LHCN-M2 (cell line): ENCODE results near the gene CLDN7. TPM values are rescaled to one million over a fixed set of nuclear protein-coding genes. Genes with fewer than 3 reads are reported as not detected.

Experiments
- total RNA-seq: library from RNA; depleted of rRNA; stranded (reverse); fragments of >200 nt; gene quantifications from 2 replicates; pipeline ENCODE4 v1.2.3, GENCODE V29; 2014; rRNA removed

CLDN7 gene
- total RNA-seq, 1 experiment from 2014 or later, result not detected

Other genes with a start within 250 kb of the CLDN7 start
- gene RNASEK, start 249.9 kb downstream of the CLDN7 start, total RNA-seq, result 161 and 204 TPM in 2 replicates
- gene BCL6B, start 239.4 kb downstream of the CLDN7 start, total RNA-seq, result not detected in 2 replicates
- 0.63 TPM in 1 of 2 replicates, not detected in the other for gene SLC16A13, start 226.5 kb downstream of the CLDN7 start, total RNA-seq
- gene SLC16A11, start 218.4 kb downstream of the CLDN7 start, total RNA-seq, result 0.11 TPM in 1 of 2 replicates, not detected in the other
- not detected in 2 replicates for gene CLEC10A, start 182.2 kb downstream of the CLDN7 start, total RNA-seq
- gene ASGR2, start 147.7 kb downstream of the CLDN7 start, total RNA-seq, result not detected in 2 replicates
- 0.29 and 1.4 TPM in 2 replicates for gene ASGR1, start 83.1 kb downstream of the CLDN7 start, total RNA-seq
- gene DLG4, start 42.6 kb downstream of the CLDN7 start, total RNA-seq, result 16.6 and 17.3 TPM in 2 replicates
- gene ACADVL, start 42.5 kb downstream of the CLDN7 start, total RNA-seq, result 485 and 564 TPM in 2 replicates
- gene DVL2, start 28.0 kb downstream of the CLDN7 start, total RNA-seq, result 64.8 and 71.4 TPM in 2 replicates
- gene PHF23, start 23.0 kb downstream of the CLDN7 start, total RNA-seq, result 54.7 and 56.4 TPM in 2 replicates
- gene GABARAP, start 20.0 kb downstream of the CLDN7 start, total RNA-seq, result 161 and 171 TPM in 2 replicates
- gene CTDNEP1, start 10.7 kb downstream of the CLDN7 start, total RNA-seq, result 59.1 and 65.5 TPM in 2 replicates
- gene ELP5, start 10.3 kb downstream of the CLDN7 start, total RNA-seq, result 52.6 and 58.2 TPM in 2 replicates
- 0.11 TPM in 1 of 2 replicates, not detected in the other for gene SLC2A4, start 19.2 kb upstream of the CLDN7 start, total RNA-seq
- not detected in 2 replicates for gene YBX2, start 32.2 kb upstream of the CLDN7 start, total RNA-seq
- gene EIF5A, start 45.1 kb upstream of the CLDN7 start, total RNA-seq, result 968 and 1,043 TPM in 2 replicates
- gene GPS2, start 52.9 kb upstream of the CLDN7 start, total RNA-seq, result 98.7 and 119 TPM in 2 replicates
- gene NEURL4, start 66.9 kb upstream of the CLDN7 start, total RNA-seq, result 15.1 and 15.7 TPM in 2 replicates
- gene ACAP1, start 74.1 kb upstream of the CLDN7 start, total RNA-seq, result 1.5 TPM in 1 of 2 replicates, not detected in the other
- gene KCTD11, start 89.7 kb upstream of the CLDN7 start, total RNA-seq, result 8.3 and 9.0 TPM in 2 replicates
- gene TMEM95, start 92.7 kb upstream of the CLDN7 start, total RNA-seq, result not detected in 2 replicates
- 0.06 TPM in 1 of 2 replicates, not detected in the other for gene TNK1, start 118.6 kb upstream of the CLDN7 start, total RNA-seq
- 38.1 and 54.4 TPM in 2 replicates for gene PLSCR3, start 132.0 kb upstream of the CLDN7 start, total RNA-seq
- gene TMEM256, start 141.6 kb upstream of the CLDN7 start, total RNA-seq, result 65.1 and 88.9 TPM in 2 replicates
- 7.6 and 8.3 TPM in 2 replicates for gene NLGN2, start 145.4 kb upstream of the CLDN7 start, total RNA-seq
- gene SPEM1, start 157.8 kb upstream of the CLDN7 start, total RNA-seq, result not detected in 2 replicates
- gene SPEM2, start 163.1 kb upstream of the CLDN7 start, total RNA-seq, result not detected in 2 replicates
- gene SPEM3, start 166.4 kb upstream of the CLDN7 start, total RNA-seq, result not detected in 2 replicates
- 0.75 and 0.90 TPM in 2 replicates for gene TMEM102, start 173.0 kb upstream of the CLDN7 start, total RNA-seq
- 23.4 and 23.8 TPM in 2 replicates for gene FGF11, start 177.0 kb upstream of the CLDN7 start, total RNA-seq
- 51.9 and 60.3 TPM in 2 replicates for gene CHRNB1, start 182.6 kb upstream of the CLDN7 start, total RNA-seq
- gene ZBTB4, start 217.2 kb upstream of the CLDN7 start, total RNA-seq, result 25.3 and 27.8 TPM in 2 replicates
- not detected in 2 replicates for gene SLC35G6, start 219.0 kb upstream of the CLDN7 start, total RNA-seq
- 63.7 and 81.4 TPM in 2 replicates for gene POLR2A, start 221.9 kb upstream of the CLDN7 start, total RNA-seq